Kidney (tissue), 14 donors: ENCODE data around the gene PCBD2. TPM values are rescaled to one million over a fixed set of nuclear protein-coding genes. Genes with fewer than 3 reads are reported as not detected.

Source experiments
- DNase-seq, 5 donors: peaks; one replicate each; pipeline ENCODE4 v3.0.0-alpha.2; 2013 to 2020
- FAIRE-seq: peaks from 2 replicates; lab custom pipeline; 2012; peaks lifted over from hg19 to GRCh38; lab: Jason Lieb, UNC
- H3K27ac ChIP-seq, 2 donors: one replicate each; pipeline ENCODE4 v1.7.0; 2013; ENCODE audit warnings: low read depth in 2 of 2, low read length in 2 of 2, inconsistent platforms in 1 of 2
- H3K27me3 ChIP-seq: one replicate; pipeline ENCODE4 v1.7.1; 2013; ENCODE audit warnings: low read length, inconsistent platforms; ENCODE audit not compliant: control insufficient read depth, insufficient read depth
- H3K36me3 ChIP-seq, 3 donors: one replicate each; pipeline versions ENCODE4 v1.7.0 to v1.7.1; 2013; ENCODE audit warnings: low read length in 3 of 3, control low read depth in 1 of 3, inconsistent platforms in 1 of 3; ENCODE audit not compliant: insufficient read depth in 3 of 3, control insufficient read depth in 2 of 3
- H3K4me1 ChIP-seq, 3 donors: one replicate each; pipeline versions ENCODE4 v1.7.0 to v1.7.1; 2013; ENCODE audit warnings: low read length in 3 of 3, inconsistent platforms in 1 of 3, low read depth in 1 of 3; ENCODE audit not compliant: control insufficient read depth in 2 of 3, insufficient read depth in 2 of 3
- H3K4me3 ChIP-seq, 3 donors: one replicate each; pipeline versions ENCODE4 v1.7.0 to v1.8.1; 2013; ENCODE audit warnings: low read length in 3 of 3, control low read depth in 1 of 3, inconsistent platforms in 1 of 3
- H3K9ac ChIP-seq, 3 donors: one replicate each; pipeline versions ENCODE4 v1.7.0 to v1.7.1; 2013; ENCODE audit warnings: low read length in 3 of 3, control low read depth in 1 of 3, inconsistent platforms in 1 of 3
- H3K9me3 ChIP-seq, 3 donors: one replicate each; pipeline versions ENCODE4 v1.7.0 to v1.7.1; 2013; ENCODE audit warnings: low read length in 3 of 3, control low read depth in 1 of 3, inconsistent platforms in 1 of 3; ENCODE audit not compliant: control insufficient read depth in 2 of 3, insufficient read depth in 1 of 3
- intact Hi-C: fragments of 100-400 bp; cut with DNase I; formaldehyde crosslinking; loops from one replicate; pipeline ENCODE4 v1.11.1; 2022
- polyA plus RNA-seq: library from polyadenylated mRNA; stranded (reverse); fragments of 350-450 nt; fragmentation: Illumina TruSeq; extraction: RNeasy Lipid Tissue Mini Kit (QIAGEN cat#74804); gene quantifications from one replicate; pipeline ENCODE4 v1.2.3, GENCODE V29; 2014; ENCODE audit warnings: low read depth, low replicate concordance; ENCODE audit not compliant: insufficient read depth
- total RNA-seq: library from RNA; stranded (reverse); fragmentation: NEBNext Ultra II Directional; extraction: Animal tissue kit (Norgen Biotek cat#: 25700); gene quantifications from one replicate; pipeline ENCODE4 v1.2.1, GENCODE V29; 2021
- TF ChIP-seq, protein P1 (sequence below): IDR thresholded peaks from 3 replicates; pipeline ENCODE4 v1.5.1; 2012; ENCODE audit warnings: mild to moderate bottlenecking, moderate library complexity, borderline replicate concordance; ENCODE audit not compliant: insufficient read depth; ENCODE audit errors: extremely low read depth
- donor health status: control.
- donor health status: control.
- donor health status: control.
- donor health status: control.
- donor health status: control.
- donor health status: DM: yes; HTN: yes; CAD: no.
- donor health status: Normal renal cell carcinoma (clear cell type).

PCBD2 gene
- total and polyA plus RNA-seq, 2 donors from 2014 or later: 8.4 to 19.2 TPM

DNA sequence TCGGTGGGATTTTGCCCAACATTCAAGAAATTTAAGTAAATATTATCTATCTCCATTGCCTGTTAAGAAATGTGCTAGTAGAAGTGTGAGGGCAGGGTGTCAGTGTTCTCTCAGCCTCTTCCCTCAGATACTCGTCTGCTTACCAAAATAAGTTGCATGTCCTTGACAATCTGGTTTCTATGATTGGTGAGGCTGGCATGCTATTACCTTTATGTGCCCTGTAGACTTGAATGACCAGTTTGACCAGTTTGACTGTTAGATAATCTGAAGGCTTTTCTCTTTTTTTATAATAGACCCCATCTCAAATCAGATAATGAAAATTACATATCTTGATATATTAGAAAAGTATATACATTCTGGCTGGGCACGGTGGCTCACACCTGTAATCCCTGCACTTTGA lies 63.1 kb downstream of the PCBD2 start:
- H3K9ac ChIP-seq: no peak overlapping the region
- intact Hi-C loops: no loop called here
- TF ChIP-seq, protein P1, sequence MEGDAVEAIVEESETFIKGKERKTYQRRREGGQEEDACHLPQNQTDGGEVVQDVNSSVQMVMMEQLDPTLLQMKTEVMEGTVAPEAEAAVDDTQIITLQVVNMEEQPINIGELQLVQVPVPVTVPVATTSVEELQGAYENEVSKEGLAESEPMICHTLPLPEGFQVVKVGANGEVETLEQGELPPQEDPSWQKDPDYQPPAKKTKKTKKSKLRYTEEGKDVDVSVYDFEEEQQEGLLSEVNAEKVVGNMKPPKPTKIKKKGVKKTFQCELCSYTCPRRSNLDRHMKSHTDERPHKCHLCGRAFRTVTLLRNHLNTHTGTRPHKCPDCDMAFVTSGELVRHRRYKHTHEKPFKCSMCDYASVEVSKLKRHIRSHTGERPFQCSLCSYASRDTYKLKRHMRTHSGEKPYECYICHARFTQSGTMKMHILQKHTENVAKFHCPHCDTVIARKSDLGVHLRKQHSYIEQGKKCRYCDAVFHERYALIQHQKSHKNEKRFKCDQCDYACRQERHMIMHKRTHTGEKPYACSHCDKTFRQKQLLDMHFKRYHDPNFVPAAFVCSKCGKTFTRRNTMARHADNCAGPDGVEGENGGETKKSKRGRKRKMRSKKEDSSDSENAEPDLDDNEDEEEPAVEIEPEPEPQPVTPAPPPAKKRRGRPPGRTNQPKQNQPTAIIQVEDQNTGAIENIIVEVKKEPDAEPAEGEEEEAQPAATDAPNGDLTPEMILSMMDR: no peak

DNA sequence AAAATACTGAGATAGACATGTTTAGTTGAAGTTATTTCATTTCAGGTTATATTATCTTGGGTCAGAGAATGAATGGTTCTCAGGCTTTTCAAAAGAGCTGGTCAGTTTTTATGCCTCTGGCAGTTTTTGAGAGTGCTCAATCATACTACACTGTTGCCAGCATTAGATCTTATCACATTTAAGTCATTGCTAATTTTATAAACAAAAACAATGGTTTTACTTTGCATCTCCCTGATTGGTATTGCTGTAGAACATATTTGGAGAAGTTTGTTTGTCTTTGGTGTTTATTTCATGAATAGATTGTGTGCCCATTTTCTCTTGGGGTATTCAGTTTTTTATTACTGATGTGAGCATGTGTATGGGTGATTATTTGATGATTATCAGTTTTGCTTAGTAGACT lies 64.2 kb downstream of the PCBD2 start:
- H3K27ac ChIP-seq: no peak overlapping the region
- no peaks in the 10 kb centered on the region for H3K4me1 ChIP-seq
- DNase-seq (no peak), FAIRE-seq (no peak)
- H3K9me3 ChIP-seq: no peaks in the 10 kb centered on the region
- intact Hi-C loops: no loop called here
- no peak overlapping the region for H3K9ac ChIP-seq
- TF ChIP-seq, protein P1: no peak
- no peaks in the 10 kb centered on the region for H3K27me3 ChIP-seq
- H3K36me3 ChIP-seq: peaks cover 0 to 6% (median 0%) of the 10 kb centered on the region in 3 donors
- H3K4me3 ChIP-seq: no peak overlapping the region

More for the DNA sequence above, 63.1 kb downstream of the PCBD2 start:
- no peaks in the 10 kb centered on the region for H3K9me3 ChIP-seq
- no peak for DNase-seq
- H3K4me3 ChIP-seq: no peak overlapping the region
- H3K36me3 ChIP-seq: peaks cover 0 to 6% (median 2%) of the 10 kb centered on the region in 3 donors
- H3K27ac ChIP-seq: no peak overlapping the region
- H3K4me1 ChIP-seq: no peaks in the 10 kb centered on the region
- no peak for FAIRE-seq
- H3K27me3 ChIP-seq: no peaks in the 10 kb centered on the region

DNA sequence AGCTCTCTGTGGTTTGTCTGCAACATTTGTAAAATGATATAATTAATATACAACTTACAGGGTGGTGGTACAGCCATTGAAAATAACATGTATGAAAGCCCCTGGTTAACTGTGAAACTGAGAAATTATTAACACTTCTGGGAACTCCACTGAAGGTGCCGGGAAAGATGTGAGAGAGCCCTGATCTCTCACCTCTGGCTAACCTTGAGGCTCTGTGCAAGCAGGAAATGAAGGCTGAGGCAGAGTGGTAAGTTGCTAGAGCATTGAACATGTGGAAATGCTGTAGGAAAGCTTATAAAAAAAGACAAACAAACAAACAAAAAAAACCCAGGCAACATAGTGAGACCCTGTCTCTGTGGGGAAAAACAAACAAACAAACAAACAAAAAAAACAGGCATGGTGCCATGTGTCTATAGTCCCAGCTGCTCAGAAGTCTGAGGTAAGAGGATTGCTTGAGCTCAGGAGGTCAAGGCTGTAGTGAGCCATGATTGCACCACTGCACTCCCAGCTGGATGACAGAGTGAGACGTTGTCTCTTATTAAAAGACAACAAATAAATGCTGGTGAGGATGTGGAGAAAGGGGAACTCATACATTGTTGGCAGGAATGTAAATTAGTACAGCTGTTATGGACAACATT lies 70.3 kb downstream of the PCBD2 start:
- TF ChIP-seq, protein P1: no peak
- Histone ChIP-seq H3K9me3 (peaks cover 0 to 16% (median 3%) of the 10 kb centered on the region in 3 donors), H3K4me1 (no peaks in the 10 kb centered on the region), H3K27ac (no peak overlapping the region), H3K9ac (no peak overlapping the region), H3K36me3 (peaks cover 0 to 2% (median 0%) of the 10 kb centered on the region in 3 donors), H3K27me3 (no peaks in the 10 kb centered on the region), H3K4me3 (no peak overlapping the region)
- intact Hi-C loops: no loop called here
- FAIRE-seq: no peak
- no peak for DNase-seq

GRCh38 chr5:134975843-134976242 lies 70.9 kb downstream of the PCBD2 start:
- Histone ChIP-seq H3K36me3 (peaks cover 0 to 2% (median 0%) of the 10 kb centered on the region in 3 donors), H3K9ac (no peak overlapping the region), H3K9me3 (peaks cover 0 to 16% (median 3%) of the 10 kb centered on the region in 3 donors), H3K4me1 (no peaks in the 10 kb centered on the region), H3K27ac (no peak overlapping the region), H3K4me3 (no peak overlapping the region), H3K27me3 (no peaks in the 10 kb centered on the region)
- TF ChIP-seq, protein P1: no peak
- no peak for DNase-seq
- intact Hi-C loops: no loop called here
- no peak for FAIRE-seq
